BJ (cell line): ENCODE measurements around the gene CASTOR2. TPM values are rescaled to one million over a fixed set of nuclear protein-coding genes. Genes with fewer than 3 reads are reported as not detected.
"Not testable (repeated sequence)": the region's sequence is repeated elsewhere in the genome, so short reads cannot be mapped to it uniquely, and the experiment has no call there.

Experiments
- CTCF ChIA-PET: fragments of 350-600 bp; formaldehyde crosslinking; extraction: SDS; loops from one replicate; lab custom pipeline; 2021; ENCODE audit warnings: antibody characterized with exemption, inconsistent platforms; lab: Yijun Ruan, JAX
- POLR2A ChIA-PET: fragments of 300-600 bp; sonication (Branson Sonifier 250); formaldehyde crosslinking; extraction: SDS; loops from one replicate; lab custom pipeline; 2021; ENCODE audit warnings: antibody characterized with exemption; lab: Charles Lee
- DNase-seq: peaks from one replicate; pipeline ENCODE4 v3.0.0-alpha.2; 2011; ENCODE audit warnings: low read depth
- H3K27me3 ChIP-seq: 2 replicates; pipeline ENCODE4 v1.6.0; 2011; ENCODE audit warnings: low read length; ENCODE audit not compliant: control insufficient read depth, insufficient read depth
- H3K36me3 ChIP-seq: 2 replicates; pipeline ENCODE4 v1.5.1; 2011; ENCODE audit warnings: low read length; ENCODE audit not compliant: control insufficient read depth, insufficient read depth
- H3K4me3 ChIP-seq: 2 replicates; pipeline ENCODE4 v1.5.1; 2011; ENCODE audit warnings: low read depth, mild to moderate bottlenecking, control low read depth, low read length
- polyA plus RNA-seq: library from polyadenylated mRNA; depleted of rRNA; stranded (reverse); fragments of >200 nt; gene quantifications from 2 replicates; pipeline ENCODE4 v1.2.3, GENCODE V29; 2011
- TF ChIP-seq, protein P1 (sequence below): IDR thresholded peaks from 2 replicates; pipeline ENCODE4 v1.5.1; 2011; ENCODE audit warnings: low read depth, mild to moderate bottlenecking, control low read depth, inconsistent platforms, low read length, moderate library complexity; ENCODE audit not compliant: insufficient read depth

CASTOR2 gene
- polyA plus RNA-seq, 1 experiment = 5.7 TPM

- H3K27me3 ChIP-seq, CTCF ChIA-PET, POLR2A ChIA-PET, H3K4me3 ChIP-seq, DNase-seq, H3K36me3 ChIP-seq: not testable (repeated sequence)
Measured at GRCh38 chr7:74966208-74966854, 1.8 kb downstream of the CASTOR2 start.

DNA sequence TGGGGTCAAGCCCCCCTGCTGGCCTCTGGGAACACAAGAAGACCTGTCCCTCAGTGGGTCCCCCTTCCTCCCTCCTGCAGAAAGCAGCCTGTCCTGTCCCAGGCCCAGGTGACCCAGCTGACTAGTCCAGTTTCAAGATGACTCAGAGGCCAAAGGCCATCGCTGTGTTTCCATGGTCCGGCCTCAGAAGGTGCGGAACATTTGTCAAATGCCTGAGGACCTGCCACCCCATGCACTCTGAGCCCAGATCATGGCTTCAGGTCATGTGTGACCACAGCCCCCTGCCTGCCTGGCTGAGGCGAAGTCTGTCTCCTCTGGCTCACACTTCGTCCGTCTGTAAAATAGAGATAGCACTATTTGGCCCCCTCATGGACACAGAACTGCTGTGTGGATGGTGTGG is 2.4 kb downstream of the CASTOR2 start:
- DNase-seq, CTCF ChIA-PET, H3K27me3 ChIP-seq, H3K4me3 ChIP-seq, POLR2A ChIA-PET, H3K36me3 ChIP-seq: not testable (repeated sequence)

DNA sequence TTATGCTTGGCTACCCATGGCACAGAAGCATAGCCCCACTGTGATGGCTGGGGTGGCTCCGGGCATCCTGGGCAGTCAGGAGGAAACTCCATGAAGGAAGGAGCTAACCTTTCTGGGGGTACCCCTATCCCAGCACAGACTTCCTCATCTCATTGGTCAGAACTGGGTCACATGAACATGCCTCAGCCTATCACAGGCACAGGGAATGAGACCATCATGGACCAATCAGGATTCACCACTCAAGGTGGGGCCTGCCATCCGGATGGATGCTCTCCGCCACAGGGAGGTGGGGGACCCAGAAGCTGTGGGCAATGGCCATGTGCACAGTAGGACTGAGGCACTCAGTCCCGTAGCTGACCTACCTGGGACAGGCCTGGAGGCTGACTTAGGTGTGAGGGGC is 6.9 kb downstream of the CASTOR2 start:
- DNase-seq, H3K4me3 ChIP-seq, POLR2A ChIA-PET, H3K36me3 ChIP-seq, CTCF ChIA-PET, H3K27me3 ChIP-seq: not testable (repeated sequence)

DNA sequence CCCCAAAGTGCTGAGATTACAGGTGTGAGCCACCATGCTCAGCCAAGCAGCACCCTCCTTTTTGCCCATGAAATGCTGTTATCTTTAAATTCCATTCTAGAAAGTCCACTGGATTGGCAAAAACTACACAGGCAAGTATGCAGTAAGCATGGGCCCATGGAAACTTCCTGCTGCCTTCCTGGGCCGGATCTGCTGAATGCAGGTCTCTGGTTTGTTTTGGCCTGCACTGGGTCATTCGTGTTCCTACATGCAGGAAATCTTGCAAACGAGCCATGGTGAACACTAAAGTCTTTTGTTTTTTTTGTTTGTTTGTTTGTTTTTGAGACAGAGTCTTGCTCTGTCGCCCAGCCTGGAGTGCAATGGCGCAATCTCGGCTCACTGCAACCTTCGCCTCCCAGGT is 7.9 kb downstream of the CASTOR2 start:
- DNase-seq, POLR2A ChIA-PET, H3K36me3 ChIP-seq, CTCF ChIA-PET, H3K27me3 ChIP-seq, H3K4me3 ChIP-seq: not testable (repeated sequence)

- H3K36me3 ChIP-seq, POLR2A ChIA-PET, H3K4me3 ChIP-seq, H3K27me3 ChIP-seq, DNase-seq, CTCF ChIA-PET: not testable (repeated sequence)
Measured at GRCh38 chr7:74975959-74976358, 11.5 kb downstream of the CASTOR2 start.

DNA sequence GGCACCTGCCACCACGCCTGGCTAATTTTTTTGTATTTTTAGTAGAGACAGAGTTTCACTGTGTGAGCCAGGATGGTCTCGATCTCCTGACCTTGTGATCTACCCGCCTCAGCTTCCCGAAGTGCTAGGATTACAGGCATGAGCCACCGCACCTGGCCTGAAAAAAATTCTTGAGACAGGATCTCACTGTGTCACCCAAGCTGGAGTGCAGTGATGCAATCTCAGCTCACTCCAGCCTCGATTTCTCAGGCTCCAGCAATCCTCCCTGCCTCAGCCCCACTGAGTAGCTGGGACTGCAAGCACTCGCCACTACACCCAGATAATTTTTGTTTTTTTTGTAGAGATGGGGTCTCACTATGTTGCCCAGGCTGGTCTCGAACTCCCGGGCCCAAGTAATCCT is 13.0 kb downstream of the CASTOR2 start:
- H3K27me3 ChIP-seq, DNase-seq, POLR2A ChIA-PET, H3K4me3 ChIP-seq, H3K36me3 ChIP-seq, CTCF ChIA-PET: not testable (repeated sequence)

DNA sequence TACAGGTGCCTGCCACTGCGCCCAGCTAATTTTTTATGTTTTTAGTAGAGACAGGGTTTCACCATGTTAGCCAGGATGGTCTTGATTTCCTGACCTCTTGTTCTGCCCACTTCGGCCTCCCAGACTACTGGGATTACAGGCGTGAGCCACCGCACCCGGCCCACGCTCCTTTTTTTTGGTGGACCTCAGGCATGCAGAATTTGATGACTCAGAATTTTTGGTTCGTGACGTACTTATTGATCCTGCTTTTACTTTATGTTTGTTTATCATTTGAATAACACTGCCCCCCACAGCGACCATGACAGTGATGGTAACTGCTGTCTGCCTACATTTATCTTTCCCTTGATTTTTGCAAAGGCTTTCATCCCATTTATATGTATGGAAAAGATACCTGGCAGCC is 23.9 kb downstream of the CASTOR2 start:
- CTCF ChIA-PET, H3K36me3 ChIP-seq, DNase-seq, H3K27me3 ChIP-seq, POLR2A ChIA-PET, H3K4me3 ChIP-seq: not testable (repeated sequence)

DNA sequence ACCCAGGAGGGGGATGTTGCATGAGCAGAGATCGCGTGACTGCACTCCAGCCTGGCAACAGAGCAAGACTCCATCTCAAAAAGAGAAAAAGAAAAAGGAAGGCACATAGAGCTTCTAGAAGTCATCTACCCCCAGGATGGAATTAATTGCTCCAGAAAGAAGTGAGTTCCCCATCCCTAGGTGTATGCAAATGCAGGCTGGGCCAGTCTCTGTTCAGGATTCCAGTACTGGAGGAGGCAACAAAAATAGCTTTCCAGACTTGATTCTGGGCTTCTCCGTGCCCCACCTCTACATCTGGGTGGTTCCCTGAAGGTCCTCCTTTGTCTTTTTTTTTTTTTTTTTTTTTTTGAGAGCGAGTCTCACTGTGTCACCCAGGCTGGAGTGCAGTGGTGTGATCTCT is 28.6 kb downstream of the CASTOR2 start:
- Histone ChIP-seq H3K36me3 (no peaks in the 10 kb centered on the region), H3K27me3 (no peaks in the 10 kb centered on the region), H3K4me3 (no peak overlapping the region)
- ChIA-PET CTCF (no interaction called here), POLR2A (no interaction called here)
- no peak for DNase-seq
- TF ChIP-seq, protein P1, sequence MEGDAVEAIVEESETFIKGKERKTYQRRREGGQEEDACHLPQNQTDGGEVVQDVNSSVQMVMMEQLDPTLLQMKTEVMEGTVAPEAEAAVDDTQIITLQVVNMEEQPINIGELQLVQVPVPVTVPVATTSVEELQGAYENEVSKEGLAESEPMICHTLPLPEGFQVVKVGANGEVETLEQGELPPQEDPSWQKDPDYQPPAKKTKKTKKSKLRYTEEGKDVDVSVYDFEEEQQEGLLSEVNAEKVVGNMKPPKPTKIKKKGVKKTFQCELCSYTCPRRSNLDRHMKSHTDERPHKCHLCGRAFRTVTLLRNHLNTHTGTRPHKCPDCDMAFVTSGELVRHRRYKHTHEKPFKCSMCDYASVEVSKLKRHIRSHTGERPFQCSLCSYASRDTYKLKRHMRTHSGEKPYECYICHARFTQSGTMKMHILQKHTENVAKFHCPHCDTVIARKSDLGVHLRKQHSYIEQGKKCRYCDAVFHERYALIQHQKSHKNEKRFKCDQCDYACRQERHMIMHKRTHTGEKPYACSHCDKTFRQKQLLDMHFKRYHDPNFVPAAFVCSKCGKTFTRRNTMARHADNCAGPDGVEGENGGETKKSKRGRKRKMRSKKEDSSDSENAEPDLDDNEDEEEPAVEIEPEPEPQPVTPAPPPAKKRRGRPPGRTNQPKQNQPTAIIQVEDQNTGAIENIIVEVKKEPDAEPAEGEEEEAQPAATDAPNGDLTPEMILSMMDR = no peak

- POLR2A ChIA-PET, H3K36me3 ChIP-seq, H3K27me3 ChIP-seq, CTCF ChIA-PET, H3K4me3 ChIP-seq, DNase-seq: not testable (repeated sequence)
Measured at GRCh38 chr7:74994869-74995543, 30.5 kb downstream of the CASTOR2 start.

GRCh38 chr7:74996361-74996760 is 31.9 kb downstream of the CASTOR2 start:
- POLR2A ChIA-PET, CTCF ChIA-PET, H3K27me3 ChIP-seq, DNase-seq, H3K4me3 ChIP-seq, H3K36me3 ChIP-seq: not testable (repeated sequence)

DNA sequence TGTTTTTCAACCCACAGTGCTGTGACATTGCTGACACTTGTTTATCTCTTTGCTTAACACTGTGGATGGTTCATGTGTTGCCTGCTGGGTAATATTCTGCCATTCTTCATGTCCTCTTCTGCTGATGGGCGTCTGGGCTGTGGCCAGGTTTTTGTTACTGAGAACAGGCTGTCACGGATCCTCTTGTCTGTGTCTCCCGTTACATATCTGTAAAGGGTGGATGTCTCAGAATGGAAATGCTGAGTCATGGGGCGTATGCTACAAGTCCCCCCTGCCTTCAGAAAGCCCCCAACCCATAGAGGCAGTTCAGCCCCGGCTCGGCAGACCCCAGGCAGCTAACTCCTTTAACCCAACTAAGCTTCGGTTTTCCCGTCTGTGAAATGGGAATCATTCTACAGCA is 33.3 kb downstream of the CASTOR2 start:
- CTCF ChIA-PET = not testable (repeated sequence)

GRCh38 chr7:75001356-75001755 is 36.9 kb downstream of the CASTOR2 start:
- CTCF ChIA-PET, H3K27me3 ChIP-seq, POLR2A ChIA-PET, DNase-seq, H3K36me3 ChIP-seq, H3K4me3 ChIP-seq: not testable (repeated sequence)

More for the DNA sequence above, 33.3 kb downstream of the CASTOR2 start:
- H3K27me3 ChIP-seq, POLR2A ChIA-PET, DNase-seq, H3K36me3 ChIP-seq, H3K4me3 ChIP-seq: not testable (repeated sequence)
